GM12878 (cell line): ENCODE results near the gene USP17L11. TPM values are rescaled to one million over a fixed set of nuclear protein-coding genes. Genes with fewer than 3 reads are reported as not detected.
"Not testable (repeated sequence)": the region's sequence is repeated elsewhere in the genome, so short reads cannot be mapped to it uniquely, and the experiment has no call there.

ENCODE experiments used
- ATAC-seq: fragments of 200-7000 bp; cut with Tn5 transposase; 3 replicates; pipeline ENCODE4 v1.9.1; 2020; ENCODE audit warnings: mild to moderate bottlenecking, moderate library complexity
- BruUV-seq: library from RNA; stranded (reverse); fragments of 400-500 nt; replicated peaks from 2 replicates; lab custom pipeline; 2021; lab: Mats Ljungman, UMichigan
- CTCF ChIA-PET: fragments of 300-600 bp; sonication (Branson Sonifier 250); formaldehyde crosslinking; extraction: SDS; loops from one replicate; lab custom pipeline; 2021; ENCODE audit warnings: inconsistent platforms; lab: Yijun Ruan, JAX
- POLR2A ChIA-PET: fragments of 350-600 bp; formaldehyde crosslinking; extraction: SDS; loops from one replicate; lab custom pipeline; 2021; ENCODE audit warnings: inconsistent platforms; lab: Charles Lee
- RAD21 ChIA-PET: fragments of 300-600 bp; sonication (Branson Sonifier 250); formaldehyde crosslinking; loops from one replicate; lab custom pipeline; 2023; ENCODE audit warnings: antibody characterized with exemption; ENCODE audit not compliant: unreplicated experiment; lab: Charles Lee
- SMC1A ChIA-PET: fragments of 300-600 bp; sonication (Branson Sonifier 250); formaldehyde crosslinking; loops from one replicate; lab custom pipeline; 2023; ENCODE audit not compliant: unreplicated experiment, uncharacterized antibody; lab: Charles Lee
- DNase-seq: peaks from one replicate; pipeline ENCODE4 v3.0.0-alpha.2; 2011; ENCODE audit warnings: low read depth, low spot score
- FAIRE-seq: peaks from 3 replicates; lab custom pipeline; 2011; peaks lifted over from hg19 to GRCh38; lab: Jason Lieb, UNC
- H2AFZ ChIP-seq: 2 replicates; pipeline ENCODE4 v1.6.0; 2011; ENCODE audit warnings: low read depth, low read length, control low read depth; ENCODE audit not compliant: control insufficient read depth
- H3K27ac ChIP-seq: 2 replicates; pipeline ENCODE4 v1.5.1; 2011; ENCODE audit warnings: control low read depth; ENCODE audit not compliant: control insufficient read depth, insufficient read depth
- H3K27me3 ChIP-seq, 2 experiments: replicated peaks in 1 of 2; 2 replicates each; pipeline versions ENCODE4 v1.6.0 to v1.6.1; 2011; ENCODE audit warnings: low read length in 1 of 2; ENCODE audit not compliant: control insufficient read depth in 2 of 2, insufficient read depth in 2 of 2
- H3K36me3 ChIP-seq, 2 experiments: 2 replicates each; pipeline ENCODE4 v1.5.1; 2011; ENCODE audit warnings: low read length in 1 of 2; ENCODE audit not compliant: control insufficient read depth in 2 of 2, insufficient read depth in 2 of 2
- H3K4me1 ChIP-seq: 2 replicates; pipeline ENCODE4 v1.6.1; 2011; ENCODE audit warnings: mild to moderate bottlenecking, low read length, moderate library complexity, mixed read lengths; ENCODE audit not compliant: control insufficient read depth, insufficient read depth
- H3K4me2 ChIP-seq: 2 replicates; pipeline ENCODE4 v1.6.0; 2011; ENCODE audit warnings: control low read depth; ENCODE audit not compliant: control insufficient read depth, insufficient read depth
- H3K4me3 ChIP-seq: fragments of 200-600 bp; sonication (generic); 2 replicates; pipeline ENCODE4 v1.5.1; 2016
- H3K79me2 ChIP-seq: 2 replicates; pipeline ENCODE4 v1.6.0; 2011; ENCODE audit warnings: low read length; ENCODE audit not compliant: control insufficient read depth, insufficient read depth
- H3K9ac ChIP-seq: 2 replicates; pipeline ENCODE4 v1.8.0; 2011; ENCODE audit warnings: low read length, control low read depth, mixed read lengths; ENCODE audit not compliant: control insufficient read depth, insufficient read depth
- H3K9me3 ChIP-seq: replicated peaks from 3 replicates; pipeline ENCODE4 v1.5.1; 2011; ENCODE audit warnings: mild to moderate bottlenecking, low read length; ENCODE audit not compliant: control insufficient read depth, insufficient read depth
- H4K20me1 ChIP-seq: 2 replicates; pipeline ENCODE4 v1.6.0; 2011; ENCODE audit not compliant: control insufficient read depth, insufficient read depth
- WGBS: methylation state at CpG from one replicate; pipeline ENCODE4 v1.1.6; 2016; ENCODE audit warnings: low lambda C conversion rate; ENCODE audit not compliant: insufficient replicate concordance, insufficient coverage; ENCODE audit errors: missing lambda C conversion rate; 5-methylcytosine and 5-hydroxymethylcytosine counted together
- in situ Hi-C: fragments of 300-500 bp; cut with MboI; formaldehyde crosslinking; loops from 9 replicates; pipeline ENCODE4 v1.14.3; 2018; ENCODE audit warnings: mixed read lengths
- intact Hi-C: fragments of 100-400 bp; cut with micrococcal nuclease; formaldehyde crosslinking; loops from one replicate; pipeline ENCODE4 v1.14.2; 2022; ENCODE audit not compliant: unreplicated experiment
- polyA plus RNA-seq, 11 experiments: library from polyadenylated mRNA; depleted of rRNA in 4 of 11; unstranded in 6 of 11; stranded (reverse) in 5 of 11; fragments of >200 nt; fragmentation: Nextera tagmentation in 4 of 11; fragmentation: Illumina TruSeq in 1 of 11; extraction: Ambion mirVana in 4 of 11; extraction: Trizol in 1 of 11; gene quantifications; 1 replicate in 1 of 11; 2 replicates in 10 of 11; pipeline versions ENCODE4 v1.2.1 to v1.2.3, GENCODE V29; 2011 to 2016; ENCODE audit warnings: inconsistent platforms in 2 of 11, missing spikeins in 2 of 11, low read depth in 1 of 11
- total RNA-seq, 4 experiments: library from RNA; depleted of rRNA in 3 of 4; stranded (reverse); fragments of >200 nt in 3 of 4; fragmentation: Illumina TruSeq in 1 of 4; extraction: Trizol in 1 of 4; gene quantifications; 2 replicates each; pipeline versions ENCODE4 v1.2.1 to v1.2.3, GENCODE V29; 2013 to 2021

The USP17L11 gene
- total and polyA plus RNA-seq, 10 of the 15 experiments (the other 5 are each of a cell fraction or from before 2014, with no cell fraction given), result 0.25 to 0.62 (median 0.28) TPM; not detected in 7

DNA sequence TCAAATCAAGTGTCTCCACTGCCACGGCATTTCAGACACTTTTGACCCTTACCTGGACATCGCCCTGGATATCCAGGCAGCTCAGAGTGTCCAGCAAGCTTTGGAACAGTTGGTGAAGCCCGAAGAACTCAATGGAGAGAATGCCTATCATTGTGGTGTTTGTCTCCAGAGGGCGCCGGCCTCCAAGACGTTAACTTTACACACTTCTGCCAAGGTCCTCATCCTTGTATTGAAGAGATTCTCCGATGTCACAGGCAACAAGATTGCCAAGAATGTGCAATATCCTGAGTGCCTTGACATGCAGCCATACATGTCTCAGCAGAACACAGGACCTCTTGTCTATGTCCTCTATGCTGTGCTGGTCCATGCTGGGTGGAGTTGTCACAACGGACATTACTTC is 15.0 kb downstream of the USP17L11 start:
- H3K9ac ChIP-seq, H3K27ac ChIP-seq, H3K27me3 ChIP-seq, H2AFZ ChIP-seq, H3K4me3 ChIP-seq, RAD21 ChIA-PET, FAIRE-seq, H3K4me1 ChIP-seq, BruUV-seq, intact Hi-C loops, SMC1A ChIA-PET, in situ Hi-C loops, H4K20me1 ChIP-seq, DNase-seq, POLR2A ChIA-PET, CTCF ChIA-PET, H3K36me3 ChIP-seq, ATAC-seq, H3K79me2 ChIP-seq, H3K4me2 ChIP-seq, H3K9me3 ChIP-seq: not testable (repeated sequence)
- WGBS, result 35% methylated on average over 5 of the region's 8 CpGs

DNA sequence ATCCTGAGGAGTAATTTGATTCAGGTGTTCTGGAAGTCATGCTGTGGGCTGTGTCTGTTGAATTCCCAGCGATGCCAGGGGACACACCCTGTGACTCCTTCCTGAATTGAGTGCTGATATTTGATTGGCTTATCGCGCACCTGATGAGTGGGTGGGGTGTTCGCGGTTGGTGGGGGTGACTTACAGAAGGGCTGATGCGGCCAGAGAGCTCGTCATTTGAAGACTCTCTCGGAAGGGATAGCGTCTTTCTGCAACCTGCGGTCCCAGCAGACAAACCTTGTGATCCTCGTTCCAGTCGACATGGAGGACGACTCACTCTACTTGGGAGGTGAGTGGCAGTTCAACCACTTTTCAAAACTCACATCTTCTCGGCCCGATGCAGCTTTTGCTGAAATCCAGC is 18.9 kb downstream of the USP17L11 start, which contains the start of gene USP17L15:
Gene USP17L15 (plus strand): TSS at position 301 of the 400 bp plus-strand sequence. CDS start 0 bp downstream, at position 301.
- SMC1A ChIA-PET, H3K9ac ChIP-seq, H3K79me2 ChIP-seq, RAD21 ChIA-PET, H3K27me3 ChIP-seq, H3K9me3 ChIP-seq, POLR2A ChIA-PET, H3K4me1 ChIP-seq, H4K20me1 ChIP-seq, H2AFZ ChIP-seq, H3K36me3 ChIP-seq, intact Hi-C loops, CTCF ChIA-PET, H3K4me2 ChIP-seq, DNase-seq, ATAC-seq, BruUV-seq, H3K4me3 ChIP-seq, in situ Hi-C loops, FAIRE-seq, H3K27ac ChIP-seq: not testable (repeated sequence)
- WGBS, result no CpG with 5 or more reads among the region's 15 CpGs

DNA sequence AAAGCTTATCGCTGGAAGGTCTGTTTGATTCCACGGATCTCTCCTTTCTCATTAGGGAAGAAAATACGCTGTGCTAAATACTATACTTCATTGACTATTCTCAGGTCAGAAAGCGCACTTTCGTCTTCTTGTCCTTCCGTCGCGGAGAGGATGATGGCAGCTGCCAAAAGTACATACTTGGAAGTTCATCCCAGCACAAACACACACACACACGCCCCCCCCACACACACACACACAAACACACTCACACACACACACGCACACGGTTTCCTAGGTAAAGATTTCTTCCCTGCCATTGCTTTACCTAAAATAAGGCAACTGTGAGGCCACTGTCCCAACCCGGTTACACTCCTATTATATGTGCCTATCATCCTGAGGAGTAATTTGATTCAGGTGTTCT is 23.3 kb downstream of the USP17L11 start:
- CTCF ChIA-PET, H3K27me3 ChIP-seq, H3K36me3 ChIP-seq, H3K9me3 ChIP-seq, ATAC-seq, H3K27ac ChIP-seq, H3K4me1 ChIP-seq, H3K4me3 ChIP-seq, H2AFZ ChIP-seq, H3K4me2 ChIP-seq, RAD21 ChIA-PET, SMC1A ChIA-PET, H3K9ac ChIP-seq, FAIRE-seq, BruUV-seq, H3K79me2 ChIP-seq, intact Hi-C loops, POLR2A ChIA-PET, DNase-seq, H4K20me1 ChIP-seq, in situ Hi-C loops: not testable (repeated sequence)
- WGBS, result 20% methylated on average over 3 of the region's 12 CpGs

DNA sequence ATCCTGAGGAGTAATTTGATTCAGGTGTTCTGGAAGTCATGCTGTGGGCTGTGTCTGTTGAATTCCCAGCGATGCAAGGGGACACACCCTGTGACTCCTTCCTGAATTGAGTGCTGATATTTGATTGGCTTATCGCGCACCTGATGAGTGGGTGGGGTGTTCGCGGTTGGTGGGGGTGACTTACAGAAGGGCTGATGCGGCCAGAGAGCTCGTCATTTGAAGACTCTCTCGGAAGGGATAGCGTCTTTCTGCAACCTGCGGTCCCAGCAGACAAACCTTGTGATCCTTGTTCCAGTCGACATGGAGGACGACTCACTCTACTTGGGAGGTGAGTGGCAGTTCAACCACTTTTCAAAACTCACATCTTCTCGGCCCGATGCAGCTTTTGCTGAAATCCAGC is 28.4 kb downstream of the USP17L11 start, which contains the start of gene USP17L17:
Gene USP17L17 (plus strand): TSS at position 301 of the 400 bp plus-strand sequence. CDS start 0 bp downstream, at position 301.
- DNase-seq, H3K27ac ChIP-seq, H2AFZ ChIP-seq, FAIRE-seq, CTCF ChIA-PET, H3K9me3 ChIP-seq, H3K79me2 ChIP-seq, H3K4me3 ChIP-seq, RAD21 ChIA-PET, H3K27me3 ChIP-seq, H3K4me1 ChIP-seq, H4K20me1 ChIP-seq, POLR2A ChIA-PET, H3K4me2 ChIP-seq, ATAC-seq, SMC1A ChIA-PET, H3K9ac ChIP-seq, BruUV-seq, intact Hi-C loops, H3K36me3 ChIP-seq, in situ Hi-C loops: not testable (repeated sequence)
- WGBS, result 66% methylated on average over 12 of the region's 14 CpGs
